T-helper 9 cell (primary cell): Measurements from ENCODE around the gene TMEM89.

Source experiments
- DNase-seq: peaks from one replicate; pipeline ENCODE4 v3.0.0-alpha.2; 2020

Gene TMEM89

GRCh38 chr3:48641396-48641795 lies 19.8 kb upstream of the TMEM89 start:
- DNase-seq = no peak

DNA sequence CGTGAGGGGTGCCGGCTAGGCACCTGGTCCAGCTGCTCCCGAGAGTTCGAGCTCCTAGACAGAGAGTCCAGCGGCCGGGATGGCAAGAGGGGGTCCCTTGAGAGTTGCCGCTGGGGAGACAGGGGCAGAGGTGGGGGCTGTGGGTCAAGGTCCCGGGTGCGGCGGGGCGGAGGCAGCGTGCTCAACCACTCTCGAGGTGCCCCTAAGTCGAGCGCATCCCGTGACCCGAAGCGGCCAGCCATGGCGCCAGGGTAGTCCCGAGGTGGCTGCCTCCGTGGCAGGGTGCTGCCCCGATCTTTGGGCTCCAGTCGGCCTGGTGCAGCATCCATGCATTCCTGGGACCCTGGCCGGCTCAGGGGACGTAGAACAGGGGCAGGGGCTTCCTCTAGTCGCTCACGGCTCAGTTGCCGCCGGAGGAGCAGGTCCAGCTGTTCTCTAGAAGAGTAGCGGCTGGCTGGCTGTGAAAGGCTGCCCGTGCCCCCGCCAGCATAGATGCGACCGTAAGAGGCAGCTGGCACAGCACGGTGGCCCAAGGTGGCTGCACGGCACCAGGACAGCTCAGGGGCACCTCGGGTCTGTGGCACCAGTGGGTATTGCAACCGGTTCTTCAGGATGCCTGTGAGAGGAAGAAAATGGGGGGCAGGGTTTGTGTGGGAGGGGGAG lies 18.5 kb upstream of the TMEM89 start:
- no peak for DNase-seq

GRCh38 chr3:48637305-48637704 lies 15.7 kb upstream of the TMEM89 start:
- DNase-seq = no peak

DNA sequence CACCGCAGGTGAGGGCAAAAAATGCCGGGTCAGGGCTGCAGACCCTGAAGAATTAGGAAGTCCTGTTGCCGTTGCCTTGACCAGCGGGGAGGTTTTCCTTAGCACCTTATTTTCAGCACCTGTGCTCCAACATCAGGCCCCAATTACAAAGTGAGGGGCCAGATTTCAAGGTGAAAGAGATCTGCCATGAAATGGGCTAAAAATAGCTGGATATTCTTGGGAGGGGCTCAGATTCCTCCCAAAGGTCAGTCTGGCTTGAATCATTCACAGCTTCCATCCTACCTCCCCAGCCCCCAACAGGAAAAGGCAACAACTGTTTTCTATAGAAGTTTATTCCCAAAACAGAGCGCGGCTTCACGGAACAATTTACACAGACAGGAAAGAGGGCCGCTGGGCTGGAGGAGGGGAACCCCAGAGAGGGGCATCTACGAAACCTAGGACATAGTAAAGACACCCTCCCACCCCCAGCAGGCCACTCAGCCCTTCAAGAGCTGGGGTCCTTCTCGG lies 14.6 kb upstream of the TMEM89 start:
- no peak for DNase-seq

- peak; percentile 90 for DNase-seq
Observed at GRCh38 chr3:48635222-48636021, 13.9 kb upstream of the TMEM89 start, which contains the start of gene SLC26A6. Gene SLC26A6, minus strand, starts transcription at chr3:48635461. Its CDS starts 68 bp downstream, at chr3:48635393.

DNA sequence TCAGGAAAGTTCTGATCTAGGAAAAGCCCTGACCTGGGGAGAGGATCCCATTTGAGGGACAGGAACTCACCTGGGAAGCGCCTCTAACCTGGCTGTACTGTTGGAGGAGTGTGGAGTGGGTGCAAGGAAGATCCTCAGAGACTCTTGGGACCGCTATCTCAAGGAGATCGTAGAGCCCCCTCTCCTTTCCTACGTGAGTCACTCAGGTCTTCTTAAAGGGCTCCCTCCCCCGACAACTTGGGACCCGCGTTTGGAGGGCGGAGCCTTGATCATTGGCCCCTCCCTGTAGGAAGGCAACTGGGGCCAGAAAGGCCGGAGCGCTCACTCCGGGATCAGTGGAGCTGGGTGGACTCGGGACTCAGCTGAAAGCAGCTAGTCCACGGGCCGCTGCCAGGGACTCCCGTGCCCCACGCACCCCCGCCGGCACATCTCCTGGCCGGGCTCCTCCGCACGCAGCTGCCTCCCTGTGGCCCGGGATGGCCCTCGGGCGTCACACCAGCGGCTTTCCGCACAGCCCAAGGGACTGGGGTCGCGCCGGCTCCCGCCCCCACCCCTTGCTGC lies 13.2 kb upstream of the TMEM89 start:
- DNase-seq = peak; percentile 13

- no peak for DNase-seq
Observed at GRCh38 chr3:48633743-48634142, 12.2 kb upstream of the TMEM89 start.

GRCh38 chr3:48633256-48633655 lies 11.7 kb upstream of the TMEM89 start:
- DNase-seq = no peak

GRCh38 chr3:48631516-48632448 lies 10.2 kb upstream of the TMEM89 start:
- no peak for DNase-seq

- DNase-seq = no peak
Observed at GRCh38 chr3:48630833-48631232, 9.3 kb upstream of the TMEM89 start.

DNA sequence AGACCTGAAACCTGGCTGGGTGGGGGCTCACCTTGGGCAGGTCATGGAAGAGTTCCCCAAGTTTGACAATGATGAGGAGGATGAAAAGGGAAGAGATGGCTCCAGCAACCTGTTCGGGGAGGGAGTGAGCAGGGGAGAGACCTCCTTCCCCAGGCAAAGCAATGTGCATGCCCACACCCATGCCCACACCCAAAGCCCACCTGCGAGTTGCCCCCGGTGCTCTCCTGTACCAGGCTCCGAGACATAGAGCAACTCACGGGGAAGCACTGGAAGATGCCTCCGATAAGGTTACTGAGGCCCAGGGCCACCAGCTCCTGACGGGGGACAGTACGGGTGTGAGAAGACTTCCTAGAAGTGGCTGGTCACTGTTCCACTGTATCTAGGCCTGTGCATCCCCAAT lies 8.8 kb upstream of the TMEM89 start:
- DNase-seq = no peak

DNA sequence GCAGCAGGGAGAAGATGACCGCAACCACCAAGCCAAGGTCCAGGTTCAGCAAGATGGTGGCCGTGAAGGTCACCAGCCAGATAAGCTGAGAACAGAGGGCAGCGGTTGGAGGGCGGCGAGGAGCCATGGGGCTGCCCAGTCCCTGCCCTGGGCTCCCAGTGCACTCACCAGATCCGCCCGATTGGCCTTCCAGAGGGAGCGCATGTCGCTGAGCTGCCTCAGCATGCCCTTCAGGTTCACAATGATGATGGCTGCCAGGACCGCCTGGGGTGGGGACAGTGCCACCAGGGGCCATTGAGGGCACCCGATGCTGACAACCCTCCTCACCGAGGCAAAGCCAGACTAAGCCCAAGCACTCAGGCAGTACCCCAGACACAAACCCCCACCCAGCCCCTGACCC lies 8.3 kb upstream of the TMEM89 start:
- no peak for DNase-seq

GRCh38 chr3:48628277-48629017 lies 6.9 kb upstream of the TMEM89 start:
- no peak for DNase-seq

GRCh38 chr3:48625600-48625999 lies 4.0 kb upstream of the TMEM89 start:
- DNase-seq = no peak

DNA sequence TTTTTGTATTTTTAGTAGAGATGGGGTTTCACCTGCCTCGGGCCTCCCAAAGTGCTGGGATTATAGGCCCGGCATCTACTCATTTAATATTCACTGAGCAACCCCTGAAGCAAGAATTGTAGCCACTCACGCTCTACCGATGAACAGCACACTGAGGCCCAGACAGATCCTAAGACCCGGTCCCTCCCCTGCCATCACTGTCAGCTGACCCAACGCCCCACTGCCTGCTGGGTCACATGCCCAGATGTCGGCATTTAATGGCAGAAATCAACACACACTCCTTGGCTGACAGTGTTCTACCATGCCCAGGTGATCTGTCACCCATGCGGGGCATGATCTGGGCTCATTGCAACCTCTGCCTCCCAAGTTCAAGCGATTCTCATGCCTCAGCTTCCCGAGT lies 3.2 kb upstream of the TMEM89 start:
- DNase-seq = no peak

- no peak for DNase-seq
Observed at GRCh38 chr3:48623851-48624547, 2.4 kb upstream of the TMEM89 start.

GRCh38 chr3:48619541-48620524 lies 1.7 kb downstream of the TMEM89 start:
- no peak for DNase-seq

GRCh38 chr3:48617559-48617958 lies 4.0 kb downstream of the TMEM89 start:
- DNase-seq = no peak

DNA sequence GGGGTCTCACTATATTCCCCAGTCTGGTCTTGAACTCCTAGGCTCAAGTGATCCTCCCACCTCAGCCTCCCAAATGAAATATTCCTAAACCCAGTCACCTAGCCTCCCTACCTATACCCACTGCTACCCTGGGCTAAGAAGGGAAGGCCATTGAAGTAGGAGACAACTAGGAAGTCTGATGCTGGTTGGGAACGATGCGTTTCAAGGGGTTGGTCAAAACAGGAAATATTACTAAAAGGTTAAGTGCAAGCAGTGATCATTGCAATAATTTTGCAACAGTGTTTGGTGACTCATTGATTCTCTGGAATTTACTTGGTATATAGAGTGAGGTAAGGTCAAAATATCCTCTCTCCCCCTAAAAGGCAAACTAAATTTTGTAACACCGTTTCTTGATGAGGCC lies 7.5 kb downstream of the TMEM89 start:
- no peak for DNase-seq

- no peak for DNase-seq
Observed at GRCh38 chr3:48612309-48612708, 9.3 kb downstream of the TMEM89 start.
